ENCODE results near the gene SLC2A5.
"Not testable (repeated sequence)": the region's sequence is repeated elsewhere in the genome, so short reads cannot be mapped to it uniquely, and the experiment has no call there.

The SLC2A5 gene

DNA sequence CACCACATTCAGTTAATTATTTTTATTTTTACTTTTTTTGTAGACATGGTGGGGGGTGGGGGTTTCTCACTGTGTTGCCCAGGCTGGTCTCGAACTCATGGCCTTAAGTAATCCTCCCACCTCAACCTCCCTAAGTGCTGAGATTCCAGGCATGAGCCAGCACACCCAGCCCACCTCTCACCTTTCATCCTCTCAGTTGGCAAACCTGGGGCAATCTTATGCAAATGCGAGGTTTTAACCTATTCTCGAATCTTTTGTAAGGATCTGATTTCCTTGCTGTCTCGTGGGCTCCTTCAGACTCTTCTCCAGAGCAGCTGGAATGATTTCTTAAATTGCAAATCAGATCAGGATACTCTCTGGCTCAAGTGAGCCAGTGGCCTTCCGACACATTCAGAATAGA, 36.1 kb downstream of the SLC2A5 start:
- DNase-seq (ENCODE audit: low read depth): no peak

DNA sequence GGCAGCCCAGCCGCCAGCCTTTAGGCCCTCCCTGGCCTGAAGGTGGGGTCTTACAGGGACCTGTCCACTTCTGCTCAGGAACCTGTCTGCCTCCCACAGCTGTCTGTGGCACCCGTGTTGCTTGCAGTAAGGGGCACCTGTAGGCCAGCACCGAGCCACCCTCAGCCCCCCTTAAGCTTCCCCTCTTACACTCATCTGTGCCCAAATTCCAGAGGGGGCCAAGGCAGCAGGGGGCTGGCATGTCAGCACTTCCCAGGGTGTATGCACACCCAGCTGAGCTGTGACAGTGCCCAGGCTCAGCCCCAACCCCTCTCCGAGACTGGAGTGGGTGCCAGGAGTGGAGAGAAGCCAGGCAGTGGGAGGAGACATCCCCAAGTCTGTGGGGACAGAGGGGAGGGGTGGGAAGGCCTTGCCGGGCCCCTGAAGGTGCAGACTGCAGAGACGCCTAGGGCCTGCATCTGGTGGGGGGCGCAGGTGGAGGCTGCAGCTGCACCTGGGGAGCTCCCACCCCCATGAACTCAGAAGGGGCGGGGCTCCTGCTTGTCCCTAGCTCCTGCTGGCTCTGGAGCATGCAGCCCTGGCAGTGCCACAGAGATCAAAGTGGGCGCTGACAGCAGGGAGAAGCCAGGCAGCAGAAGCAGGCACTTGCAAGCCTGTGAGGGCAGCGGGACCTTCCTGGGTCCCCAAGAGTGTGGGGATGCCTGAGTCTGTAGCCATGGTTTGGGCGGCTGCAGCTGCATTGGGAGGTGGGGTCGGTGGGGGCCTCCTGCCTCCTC, 37.8 kb downstream of the SLC2A5 start:
- DNase-seq (ENCODE audit: low read depth): no peak

DNA sequence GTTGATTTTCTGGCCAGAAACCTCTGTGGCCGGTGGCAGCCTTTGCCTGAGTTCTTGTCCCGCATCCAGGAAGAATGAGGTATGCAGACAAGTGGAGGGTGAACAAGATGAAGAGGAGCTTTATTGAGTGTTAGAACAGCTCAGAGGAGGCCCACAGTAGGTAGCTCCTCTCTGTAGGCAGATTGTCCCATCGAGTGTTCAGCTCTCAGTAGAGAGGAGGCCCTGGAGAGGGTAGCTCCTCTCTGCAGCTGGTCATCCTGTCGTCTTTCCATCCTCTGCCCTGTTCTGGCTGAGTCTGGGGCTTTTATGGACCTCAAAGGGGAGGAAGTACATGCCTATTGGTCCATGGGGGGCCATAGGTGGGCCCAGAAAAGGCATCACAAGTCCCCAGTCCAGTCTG, 38.4 kb downstream of the SLC2A5 start:
- not testable (repeated sequence) for DNase-seq (ENCODE audit: low read depth)

DNA sequence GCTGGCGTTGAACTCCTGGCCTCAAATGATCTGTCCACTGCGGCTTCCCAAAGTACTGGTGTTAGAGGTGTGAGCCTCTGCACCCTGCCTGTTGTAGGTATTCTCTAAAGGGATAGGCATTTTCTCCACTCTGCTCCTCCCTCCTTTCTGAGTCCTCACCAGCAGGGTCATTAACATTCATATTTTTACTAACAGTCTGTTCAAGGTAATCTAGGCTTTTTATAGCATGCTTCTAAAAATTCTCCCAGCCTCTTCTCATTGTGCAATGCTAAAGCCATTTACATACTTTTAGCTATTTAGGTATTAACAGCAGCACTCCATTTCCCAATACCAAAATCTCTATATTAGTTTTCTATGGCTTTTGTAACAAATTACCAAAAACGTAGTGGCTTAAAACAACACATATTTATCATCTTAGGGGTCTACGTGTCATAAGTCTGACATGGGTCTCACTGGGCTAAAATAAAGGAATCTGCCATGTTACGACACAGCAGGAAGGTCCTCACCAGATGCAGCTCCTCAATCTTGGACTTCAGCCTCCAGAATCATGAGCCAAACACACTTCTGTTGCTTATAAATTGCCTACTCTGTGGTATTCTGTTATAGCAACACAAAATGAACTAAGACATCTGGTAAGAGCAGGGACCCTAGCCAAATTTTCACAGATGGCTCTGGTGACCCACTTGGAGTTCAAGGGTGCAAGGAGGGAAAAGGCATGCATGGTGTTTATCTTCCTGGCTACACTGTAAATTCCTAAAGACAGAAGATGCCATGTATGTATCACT, 40.3 kb downstream of the SLC2A5 start:
- no peak for DNase-seq (ENCODE audit: low read depth)

DNA sequence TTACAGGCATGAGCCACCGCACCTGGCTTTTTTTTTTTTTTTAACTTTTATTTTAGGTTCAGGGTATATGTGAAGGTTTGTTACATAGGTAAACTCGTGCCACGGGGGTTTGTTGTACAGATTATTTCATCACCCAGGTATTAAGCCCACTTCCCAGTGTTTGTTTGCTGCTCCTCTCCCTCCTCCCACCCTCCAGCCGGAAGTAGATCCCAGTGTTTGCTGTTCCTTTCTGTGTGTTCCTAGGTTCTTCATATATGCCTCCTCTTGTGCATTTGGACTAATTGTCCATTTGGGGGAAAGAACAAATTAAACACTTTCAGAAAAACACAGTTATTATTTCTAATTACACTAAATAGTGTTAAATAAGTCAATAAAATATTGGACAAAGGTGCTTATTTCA, 42.1 kb downstream of the SLC2A5 start:
- no peak for DNase-seq (ENCODE audit: low read depth)

DNA sequence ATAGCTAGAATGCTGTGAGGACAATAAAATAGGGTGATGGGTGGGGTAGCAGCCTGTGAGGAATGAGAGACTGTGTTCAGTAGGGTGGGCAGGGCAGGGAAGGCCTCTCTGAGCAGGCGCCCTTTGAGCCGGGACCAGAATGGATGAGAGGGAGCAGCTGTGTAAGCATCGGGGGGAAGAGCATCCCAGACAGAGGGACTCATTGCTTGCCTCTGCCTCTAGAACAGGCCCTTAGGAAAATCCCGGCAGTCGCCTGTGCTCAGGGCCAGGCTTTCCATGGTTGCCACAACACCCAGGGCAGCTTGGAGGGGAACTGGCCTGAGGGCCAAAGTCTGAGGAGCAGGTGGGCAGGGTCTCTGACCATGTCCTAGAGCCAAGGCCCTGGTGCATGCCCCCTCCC, 44.0 kb downstream of the SLC2A5 start:
- DNase-seq (ENCODE audit: low read depth): no peak

DNA sequence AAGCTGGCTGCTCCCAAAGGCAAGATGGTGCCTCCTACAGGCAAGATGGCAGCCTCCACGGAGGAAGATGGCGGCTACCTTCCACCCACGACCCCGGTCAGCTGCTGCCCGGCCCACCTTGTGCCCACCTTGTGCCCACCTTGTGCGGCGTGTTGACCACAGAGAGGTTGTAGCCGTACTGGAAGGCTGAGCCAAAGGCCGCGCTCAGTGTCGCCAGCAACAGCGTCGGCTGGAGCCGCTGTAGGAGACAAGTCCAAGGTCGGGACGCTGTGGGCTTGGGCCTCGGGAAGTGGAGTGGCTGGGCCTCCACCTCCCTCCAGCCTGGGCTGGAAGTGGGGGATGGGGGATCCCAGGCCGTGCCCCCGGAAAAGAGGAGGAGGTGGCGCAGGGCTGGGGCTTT, 44.6 kb downstream of the SLC2A5 start:
- DNase-seq (ENCODE audit: low read depth): no peak

DNA sequence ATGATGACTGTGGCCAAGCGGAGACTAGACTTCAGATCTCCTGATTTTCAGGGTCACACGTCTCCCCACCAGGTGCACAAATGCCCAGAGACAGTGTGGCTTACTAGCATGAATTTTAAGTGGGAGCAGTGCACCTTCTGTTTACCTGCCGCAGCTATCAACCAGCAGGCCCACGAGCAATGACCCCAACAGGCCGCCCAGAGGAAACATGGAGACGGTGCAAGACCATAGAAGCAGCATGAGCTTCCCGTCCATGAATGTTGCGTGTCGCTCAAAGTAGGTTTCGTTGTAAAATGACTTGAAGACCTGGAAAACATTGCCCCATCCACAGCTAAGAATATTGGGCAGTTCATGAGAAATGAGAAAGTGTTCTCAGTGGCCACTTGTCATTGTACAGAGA, 46.7 kb downstream of the SLC2A5 start:
- no peak for DNase-seq (ENCODE audit: low read depth)

DNA sequence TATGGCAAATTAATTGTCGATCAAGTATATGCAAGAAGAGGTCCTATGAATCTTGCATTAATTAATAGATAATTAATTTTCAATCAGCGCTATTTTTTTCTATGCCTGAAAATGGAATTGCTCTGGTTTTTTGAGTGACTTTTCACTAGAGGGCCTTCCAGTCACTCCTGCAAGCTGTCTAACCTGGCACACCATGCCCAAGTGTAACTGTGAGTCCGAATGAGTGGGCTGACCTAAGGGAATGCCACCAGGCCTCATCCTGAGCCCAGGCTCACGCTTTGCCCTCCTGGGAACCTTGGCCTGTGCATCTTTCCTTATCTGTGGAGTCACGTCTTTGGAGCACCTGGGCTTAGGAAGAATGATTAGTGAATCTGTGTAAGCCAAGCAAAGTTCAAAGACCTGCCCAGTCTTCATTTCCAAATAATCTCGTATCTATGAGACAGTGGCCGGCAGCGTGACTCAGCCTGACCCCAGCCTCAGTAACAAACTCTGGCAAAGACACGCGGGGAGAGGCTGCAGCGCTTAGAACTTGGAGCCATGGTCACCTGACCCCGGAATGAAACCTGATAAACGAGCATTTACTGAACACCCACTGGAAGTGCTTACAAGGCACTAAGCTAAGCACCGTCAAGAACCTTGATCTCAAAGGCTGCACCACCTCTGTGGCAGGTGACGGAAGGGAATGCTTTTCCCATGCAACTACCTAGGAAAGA, 47.3 kb downstream of the SLC2A5 start:
- not testable (repeated sequence) for DNase-seq (ENCODE audit: low read depth)

DNA sequence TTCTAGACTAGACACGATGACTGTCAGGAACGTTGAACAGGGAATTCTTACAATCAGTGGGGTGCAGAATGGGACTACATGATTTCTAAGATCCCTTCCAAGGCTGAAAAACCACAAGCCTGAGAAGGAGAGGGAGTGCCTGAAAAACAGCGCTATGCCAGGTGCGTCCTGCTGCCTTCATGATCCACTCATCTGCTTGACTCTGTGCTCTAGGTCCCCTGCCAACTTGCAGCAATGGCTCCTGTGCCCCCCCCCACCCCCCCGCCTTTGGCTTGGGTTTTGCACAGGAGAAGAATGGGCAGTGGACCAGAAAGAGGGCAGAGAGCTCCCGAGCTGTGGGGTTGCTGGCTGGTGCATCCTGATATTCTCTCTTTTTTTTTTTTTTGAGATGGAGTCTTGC, 49.1 kb downstream of the SLC2A5 start:
- DNase-seq (ENCODE audit: low read depth): no peak

DNA sequence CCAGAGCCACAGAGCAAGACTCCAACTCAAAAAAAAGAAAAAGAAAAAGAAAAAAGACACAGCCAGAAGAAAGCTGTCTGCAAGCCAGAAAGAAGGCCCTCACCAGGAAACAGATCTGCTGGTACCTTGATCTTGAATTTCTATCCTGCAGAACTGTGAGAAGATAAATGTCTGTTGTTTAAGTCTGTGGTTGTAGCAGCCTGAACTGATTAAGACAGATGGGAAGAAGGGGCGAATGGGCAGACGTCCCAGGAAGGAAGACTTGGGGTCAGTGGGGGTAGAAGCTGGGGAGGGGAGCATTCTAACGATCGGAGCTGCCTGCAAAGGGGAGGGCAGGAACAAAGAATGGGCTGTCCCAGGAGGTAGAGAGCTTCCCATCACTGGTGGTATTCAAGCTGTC, 49.5 kb downstream of the SLC2A5 start:
- no peak for DNase-seq (ENCODE audit: low read depth)

DNA sequence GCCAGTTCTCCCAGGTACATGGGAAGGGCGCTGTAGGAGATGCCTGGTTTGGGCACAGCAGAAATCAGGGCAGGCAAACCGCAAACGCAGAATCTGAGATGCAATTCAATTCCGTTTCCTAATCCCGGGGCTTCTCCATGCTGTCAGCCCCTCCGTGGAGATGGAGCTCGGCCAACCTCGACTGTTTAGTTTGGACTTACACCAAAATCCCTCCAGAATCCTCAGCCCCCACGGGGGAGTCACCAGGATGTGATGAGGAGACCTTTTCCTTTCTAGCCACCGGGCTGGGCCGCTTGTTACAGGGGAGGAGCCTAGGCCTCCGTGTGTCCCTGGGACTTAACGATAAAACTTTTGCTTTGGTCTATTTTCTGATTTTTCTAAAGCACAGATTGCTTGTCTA, 51.1 kb downstream of the SLC2A5 start:
- DNase-seq (ENCODE audit: low read depth): no peak

DNA sequence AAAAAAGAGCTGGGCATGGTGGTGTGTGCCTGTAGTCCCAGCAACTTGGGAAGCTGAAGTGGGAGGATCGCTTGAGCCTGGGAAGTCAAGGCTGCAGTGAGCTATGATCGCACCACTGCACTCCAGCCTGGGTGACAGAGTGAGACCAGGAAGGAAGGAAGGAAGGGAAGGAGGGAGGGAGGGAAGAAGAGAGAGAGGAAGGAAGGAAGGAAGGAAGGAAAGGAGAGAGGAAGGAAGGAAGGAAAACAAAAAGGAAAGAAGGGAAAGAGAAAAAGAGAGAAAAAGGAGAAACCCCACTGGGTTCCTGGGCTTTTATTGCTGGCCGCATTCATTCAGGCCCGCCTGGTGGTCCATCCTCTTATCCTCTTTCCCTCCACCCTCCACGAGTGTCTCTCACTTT, 53.0 kb downstream of the SLC2A5 start:
- no peak for DNase-seq (ENCODE audit: low read depth)

DNA sequence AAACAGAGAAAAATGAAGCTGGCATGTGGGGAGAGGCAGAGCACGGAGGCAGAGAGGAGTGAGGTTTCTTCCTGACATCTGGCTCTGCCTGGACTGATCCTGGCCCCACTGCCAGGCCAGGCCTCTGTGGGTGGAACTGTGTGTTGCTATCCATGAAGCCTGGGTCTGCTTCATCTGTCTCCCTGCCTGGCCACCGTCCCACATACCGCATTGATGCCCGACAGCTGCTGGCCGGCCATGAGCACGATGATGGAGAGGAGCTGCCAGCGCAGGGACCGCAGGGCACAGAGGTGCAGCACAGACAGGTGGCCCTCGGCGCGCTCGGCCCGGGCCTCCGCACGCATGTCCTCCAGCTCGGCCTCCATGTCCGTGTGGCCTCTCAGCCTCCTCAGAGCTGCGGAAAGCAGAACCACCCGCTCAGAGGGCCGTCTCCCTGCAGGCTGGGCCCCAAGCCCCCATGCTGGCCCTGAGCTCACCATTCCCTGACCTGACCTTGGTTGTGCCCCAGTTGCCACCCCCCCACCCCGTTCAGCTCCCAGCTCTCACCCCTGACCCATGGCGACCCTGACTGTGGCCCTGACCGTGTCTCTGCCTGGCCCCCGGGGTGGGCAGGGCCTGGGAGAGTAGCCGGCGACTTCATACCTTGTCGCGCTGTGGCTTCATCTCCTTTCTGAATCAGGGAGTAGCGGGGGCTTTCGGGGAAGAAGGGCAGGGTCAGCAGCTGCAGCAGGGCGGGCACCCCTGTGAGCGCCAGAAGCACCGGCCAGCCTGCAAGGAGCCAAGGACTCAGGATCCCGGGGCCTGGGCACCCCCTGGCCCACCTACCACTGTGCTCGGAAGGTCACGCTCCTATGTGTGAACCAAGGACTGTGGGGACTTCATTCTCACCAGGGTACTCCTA, 54.7 kb downstream of the SLC2A5 start:
- DNase-seq (ENCODE audit: low read depth): no peak

DNA sequence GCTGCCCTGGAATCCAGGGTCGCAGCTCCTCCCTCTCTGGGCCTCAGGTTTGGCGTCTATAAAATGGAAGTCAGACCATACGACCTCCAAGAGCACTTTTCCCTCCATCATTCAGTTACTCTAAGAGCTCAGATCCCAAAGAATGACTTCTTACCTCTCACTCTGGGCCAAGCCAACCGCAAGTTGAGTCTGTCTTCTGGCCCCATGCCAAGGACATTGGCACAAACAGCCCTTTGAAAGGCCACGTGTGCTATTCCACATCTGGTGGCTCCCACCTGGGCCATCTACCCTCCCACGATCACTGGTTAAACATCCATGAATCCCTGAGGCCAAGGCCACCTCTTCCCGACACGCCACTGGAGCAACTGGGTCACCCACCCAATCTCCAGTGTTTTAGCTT, 55.6 kb downstream of the SLC2A5 start:
- no peak for DNase-seq (ENCODE audit: low read depth)

DNA sequence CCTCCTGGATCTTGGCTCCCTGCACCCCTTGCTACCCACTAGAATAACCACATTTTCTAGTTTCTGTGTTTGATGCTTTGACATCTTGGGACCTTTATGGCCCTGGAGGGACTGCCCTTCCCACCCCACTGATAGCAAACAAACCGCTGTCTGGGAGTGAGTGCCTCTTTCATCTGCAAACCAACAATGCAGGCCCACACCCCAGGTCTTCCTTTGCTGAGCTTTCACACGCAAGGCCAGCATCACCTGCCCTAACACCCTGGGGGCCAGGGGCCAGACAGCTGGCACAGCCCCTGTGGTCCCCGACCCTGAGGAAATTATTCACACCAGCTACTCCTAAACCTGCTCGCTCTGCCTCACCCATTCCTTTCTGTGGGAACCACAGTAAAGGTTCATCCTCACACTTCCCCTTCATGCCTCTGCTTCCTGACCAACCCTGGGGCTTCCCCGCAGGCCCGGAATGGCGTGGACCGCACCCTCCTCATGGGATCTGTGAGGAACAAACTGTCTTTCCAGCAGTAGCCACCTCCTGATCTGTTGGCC, 58.6 kb downstream of the SLC2A5 start:
- no peak for DNase-seq (ENCODE audit: low read depth)

DNA sequence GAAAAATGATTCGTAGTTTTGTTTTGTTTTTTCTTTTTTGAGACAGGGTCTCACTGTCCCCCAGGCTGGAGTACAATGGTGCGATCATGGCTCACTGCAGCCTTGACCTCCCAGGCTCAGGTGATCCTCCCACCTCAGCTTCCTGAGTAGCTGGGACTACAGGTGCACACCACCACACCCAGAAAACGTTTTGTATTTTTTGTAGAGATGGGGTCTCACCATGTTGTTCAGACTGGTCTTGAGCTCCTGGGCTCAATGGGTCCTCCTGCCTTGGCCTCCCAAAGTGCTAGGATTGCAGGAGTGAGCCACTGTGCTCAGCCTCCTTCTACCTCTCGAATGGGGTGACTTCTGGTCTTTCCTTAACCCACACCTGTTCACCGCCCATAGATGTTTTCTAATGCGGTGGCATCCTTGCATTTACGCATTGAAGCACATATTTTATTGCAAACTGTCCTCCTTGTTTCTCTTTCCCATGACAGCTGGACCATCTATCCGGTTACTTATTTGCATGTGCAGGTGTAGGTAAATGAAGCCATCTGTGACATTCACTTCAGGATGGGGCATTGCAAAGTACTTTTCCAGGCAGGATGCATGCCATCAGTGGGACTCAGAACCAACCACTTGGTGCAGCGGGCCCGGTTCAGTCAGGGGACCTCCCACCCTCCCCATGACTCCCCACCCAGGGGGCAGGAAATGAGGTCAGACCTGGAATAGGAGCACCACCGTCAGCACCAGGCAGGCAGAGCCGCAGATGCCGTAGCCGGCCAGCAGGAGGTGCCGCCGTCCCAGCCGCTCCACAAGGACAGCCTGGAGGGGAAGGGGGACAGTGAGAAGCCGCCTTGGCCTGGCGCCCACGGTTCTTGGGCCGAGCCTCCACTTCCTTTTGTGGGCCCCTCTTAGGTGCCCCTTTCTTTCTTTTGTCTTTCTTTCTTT, 59.7 kb downstream of the SLC2A5 start:
- no peak for DNase-seq (ENCODE audit: low read depth)

DNA sequence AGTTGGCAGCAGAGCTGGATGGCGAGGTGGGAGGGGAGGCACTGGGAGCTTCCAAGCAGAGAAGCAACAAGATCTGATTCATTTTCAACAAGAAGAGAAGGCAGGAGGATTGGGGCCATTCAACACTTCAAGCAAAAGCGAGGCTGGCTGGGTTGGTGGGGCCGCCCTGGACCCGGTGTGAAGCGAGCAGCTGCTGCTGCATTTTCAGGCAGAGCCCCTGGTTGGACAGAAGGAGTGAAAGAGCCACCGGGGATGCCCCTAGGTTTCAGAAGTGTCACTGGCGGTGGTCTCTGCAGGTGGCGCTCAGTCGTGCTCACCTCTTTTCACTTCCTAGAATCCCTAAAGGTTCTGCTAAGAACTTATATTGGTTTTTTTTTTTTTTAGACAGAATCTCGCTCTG, 61.2 kb downstream of the SLC2A5 start:
- no peak for DNase-seq (ENCODE audit: low read depth)

DNA sequence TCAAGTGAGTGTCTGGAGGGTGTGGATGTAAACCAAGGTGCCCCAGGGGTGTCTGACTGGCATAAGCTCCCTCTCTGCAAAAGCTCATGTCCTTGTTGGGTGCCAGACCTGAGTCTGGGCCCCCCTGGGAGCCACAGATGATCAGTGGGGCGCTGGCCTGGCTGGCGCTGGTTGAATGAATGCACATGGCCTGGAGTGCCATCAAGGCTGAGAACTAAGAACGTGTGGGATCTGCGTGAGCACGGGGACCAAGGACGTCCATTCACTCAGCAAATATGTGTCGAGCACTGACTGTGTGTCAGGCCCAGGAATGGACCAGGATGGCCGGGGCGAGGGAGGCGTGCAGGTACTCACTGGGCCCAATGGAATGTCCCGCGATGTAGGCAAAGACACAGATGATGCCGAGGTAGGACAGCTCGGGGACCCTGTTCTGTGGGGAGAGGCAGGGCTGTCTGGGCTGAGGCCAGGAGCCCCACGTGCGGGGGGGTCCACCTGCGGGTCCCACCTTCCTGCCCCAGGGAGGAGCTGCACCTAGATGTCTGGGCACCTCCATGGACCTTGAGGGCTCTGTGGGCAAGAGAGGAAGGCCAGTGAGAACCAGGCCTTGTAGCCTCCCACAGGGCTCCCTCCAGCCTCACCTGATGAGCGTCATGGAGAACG, 62.3 kb downstream of the SLC2A5 start:
- no peak for DNase-seq (ENCODE audit: low read depth)

DNA sequence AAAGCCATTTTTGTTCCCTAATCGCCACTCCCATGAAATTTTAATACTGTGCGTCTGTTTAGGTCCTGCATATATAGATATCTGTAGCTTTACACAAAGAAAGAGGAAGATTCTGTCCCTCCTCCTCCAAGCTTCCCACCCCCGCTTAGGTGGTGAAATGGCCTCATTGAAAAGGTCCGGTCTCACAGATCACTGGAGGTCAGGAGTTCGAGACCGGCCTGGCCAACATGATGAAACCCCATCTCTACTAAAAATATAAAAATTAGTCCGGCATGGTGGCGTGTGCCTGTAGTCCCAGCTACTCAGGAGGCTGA, 64.1 kb downstream of the SLC2A5 start:
- no peak for DNase-seq (ENCODE audit: low read depth)

All from stimulated activated CD8-positive, alpha-beta memory T cell treated with anti-CD3 and anti-CD28 coated beads, Interleukin-12 subunit alpha, Interleukin-12 subunit beta, amount 100 ng/mL, for 4 hours (primary cell).